HepG2 (cell line): ENCODE data around the gene SOX11. TPM values are rescaled to one million over a fixed set of nuclear protein-coding genes. Genes with fewer than 3 reads are reported as not detected.

ENCODE experiments used
- ATAC-seq: fragments of 200-7000 bp; cut with Tn5 transposase; 3 replicates; pipeline ENCODE4 v1.9.1; 2020; ENCODE audit warnings: mild to moderate bottlenecking, moderate library complexity
- BruUV-seq: library from RNA; stranded (reverse); fragments of 400-500 nt; replicated peaks from 2 replicates; lab custom pipeline; 2021; lab: Mats Ljungman, UMichigan
- CTCF ChIA-PET: fragments of 300-600 bp; formaldehyde crosslinking; extraction: SDS; loops from one replicate; lab custom pipeline; 2021; ENCODE audit warnings: low total read pairs, inconsistent platforms, low intra/inter-chr PET ratio; lab: Yijun Ruan, JAX
- POLR2A ChIA-PET: fragments of 350-600 bp; sonication (Branson Sonifier 250); formaldehyde crosslinking; loops from one replicate; lab custom pipeline; 2020; ENCODE audit warnings: antibody characterized with exemption, inconsistent platforms; lab: Yijun Ruan, JAX
- DNase-seq: peaks from one replicate; pipeline ENCODE4 v3.0.0-alpha.2; 2015; ENCODE audit warnings: low spot score
- FAIRE-seq: peaks from 3 replicates; lab custom pipeline; 2011; peaks lifted over from hg19 to GRCh38; lab: Jason Lieb, UNC
- H2AFZ ChIP-seq: one replicate; pipeline ENCODE4 v1.6.1; 2011; ENCODE audit warnings: low read length, inconsistent platforms
- H3K27ac ChIP-seq: fragments of 300-600 bp; 3 replicates; pipeline ENCODE4 v1.8.0; 2011; ENCODE audit warnings: mixed run types, mild to moderate bottlenecking, mixed read lengths, low read length, inconsistent platforms; ENCODE audit not compliant: insufficient read depth; ENCODE audit errors: extremely low read length
- H3K27me3 ChIP-seq, 2 experiments: fragments of 200-600 bp in 1 of 2; 2 replicates in 1 of 2; 3 replicates in 1 of 2; pipeline versions ENCODE4 v1.6.0 to v1.8.0; 2011; ENCODE audit warnings: low read length in 2 of 2, mild to moderate bottlenecking in 2 of 2, moderate library complexity in 2 of 2, inconsistent platforms in 1 of 2; ENCODE audit not compliant: insufficient read depth in 2 of 2, control insufficient read depth in 1 of 2
- H3K36me3 ChIP-seq, 2 experiments: fragments of 200-600 bp in 1 of 2; replicated peaks in 1 of 2; 2 replicates in 1 of 2; 3 replicates in 1 of 2; pipeline versions ENCODE4 v1.5.1 to v1.8.0; 2011; ENCODE audit warnings: low read length in 2 of 2, inconsistent platforms in 1 of 2; ENCODE audit not compliant: insufficient read depth in 2 of 2, control insufficient read depth in 1 of 2
- H3K4me1 ChIP-seq: 2 replicates; pipeline ENCODE4 v1.5.1; 2012; ENCODE audit warnings: low read length, inconsistent platforms; ENCODE audit not compliant: insufficient read depth
- H3K4me2 ChIP-seq: 2 replicates; pipeline ENCODE4 v1.6.0; 2011; ENCODE audit warnings: low read depth, low read length, inconsistent platforms
- H3K4me3 ChIP-seq, 3 experiments: fragments of 200-600 bp in 1 of 3; sonication (generic), shearing (Covaris generic) in 1 of 3; replicated peaks in 1 of 3; 2 replicates each; pipeline ENCODE4 v1.5.1; 2011 to 2016; ENCODE audit warnings: low read length in 3 of 3, inconsistent platforms in 2 of 3, low read depth in 2 of 3, mild to moderate bottlenecking in 2 of 3, control low read depth in 1 of 3, mixed read lengths in 1 of 3; ENCODE audit not compliant: insufficient read depth in 1 of 3
- H3K79me2 ChIP-seq: one replicate; pipeline ENCODE4 v1.6.1; 2011; ENCODE audit warnings: low read length, inconsistent platforms; ENCODE audit not compliant: insufficient read depth
- H3K9ac ChIP-seq: 2 replicates; pipeline ENCODE4 v1.6.0; 2011; ENCODE audit warnings: mild to moderate bottlenecking, low read depth, low read length, inconsistent platforms; ENCODE audit not compliant: insufficient read depth
- H3K9me3 ChIP-seq: 2 replicates; pipeline ENCODE4 v1.5.1; 2012; ENCODE audit warnings: mild to moderate bottlenecking, low read length
- H4K20me1 ChIP-seq: 2 replicates; pipeline ENCODE4 v1.6.0; 2011; ENCODE audit warnings: inconsistent platforms, mild to moderate bottlenecking, low read length, moderate library complexity; ENCODE audit not compliant: insufficient read depth
- HOXA5 ChIP-seq: sonication (generic); formaldehyde crosslinking; IDR thresholded peaks from 2 replicates; pipeline ENCODE4 v1.4.0; 2020; ENCODE audit warnings: missing genetic modification reagents
- KDM3A ChIP-seq: IDR thresholded peaks from 2 replicates; pipeline ENCODE4 v1.6.1; 2018; ENCODE audit warnings: low read depth, missing compliant biosample characterization
- ZC3H13 ChIP-seq: sonication (generic); formaldehyde crosslinking; IDR thresholded peaks from 2 replicates; pipeline ENCODE4 v1.8.1; 2023; ENCODE audit warnings: mild to moderate bottlenecking, missing genetic modification reagents, moderate library complexity
- ZNF121 ChIP-seq: sonication (generic); formaldehyde crosslinking; IDR thresholded peaks from 2 replicates; pipeline ENCODE4 v1.5.0; 2020; ENCODE audit warnings: mild to moderate bottlenecking, missing genetic modification reagents
- ZNF205 ChIP-seq: IDR thresholded peaks from 2 replicates; pipeline ENCODE4 v1.6.1; 2018; ENCODE audit warnings: missing biosample characterization, missing genetic modification reagents
- ZNF530 ChIP-seq: sonication (generic); formaldehyde crosslinking; IDR thresholded peaks from 2 replicates; pipeline ENCODE4 v1.5.0; 2020; ENCODE audit warnings: low read depth, mild to moderate bottlenecking, missing genetic modification reagents
- ZNF557 ChIP-seq: sonication (generic); formaldehyde crosslinking; IDR thresholded peaks from 2 replicates; pipeline ENCODE4 v1.4.0; 2020; ENCODE audit warnings: missing genetic modification reagents
- ZNF616 ChIP-seq: sonication (generic); formaldehyde crosslinking; IDR thresholded peaks from 2 replicates; pipeline ENCODE4 v1.5.0; 2020; ENCODE audit warnings: low read depth, mild to moderate bottlenecking, missing genetic modification reagents
- ZNF83 ChIP-seq: sonication (generic); formaldehyde crosslinking; IDR thresholded peaks from 2 replicates; pipeline ENCODE4 v1.4.0; 2020; ENCODE audit warnings: missing genetic modification reagents, mild to moderate bottlenecking, borderline replicate concordance
- ZNF878 ChIP-seq: sonication (generic); formaldehyde crosslinking; IDR thresholded peaks from 2 replicates; pipeline ENCODE4 v1.8.1; 2023; ENCODE audit warnings: mild to moderate bottlenecking, missing genetic modification reagents, moderate library complexity
- WGBS: methylation state at CpG from one replicate; pipeline ENCODE4 v1.1.6; 2017; ENCODE audit warnings: low lambda C conversion rate; 5-methylcytosine and 5-hydroxymethylcytosine counted together
- in situ Hi-C: cut with HindIII; loops from 2 replicates; pipeline ENCODE4 v1.10.0; 2017; ENCODE audit warnings: low pct_unique_long_range_greater_than_20kb; ENCODE audit not compliant: extremely low pct_ligation_motif_present
- intact Hi-C: fragments of 100-400 bp; cut with micrococcal nuclease; formaldehyde crosslinking; loops from one replicate; pipeline ENCODE4 v1.10.0; 2022; ENCODE audit not compliant: unreplicated experiment
- polyA plus RNA-seq, 8 experiments: library from polyadenylated mRNA; depleted of rRNA in 3 of 8; stranded (reverse) in 7 of 8; unstranded in 1 of 8; fragments of >200 nt; fragmentation: Illumina TruSeq in 4 of 8; extraction: Trizol in 4 of 8; gene quantifications; 2 replicates each; pipeline versions ENCODE4 v1.2.1 to v1.2.3, GENCODE V29; 2011 to 2016; ENCODE audit warnings: low read depth in 4 of 8, missing spikeins in 1 of 8, mixed read lengths in 1 of 8; ENCODE audit not compliant: insufficient read depth in 1 of 8
- total RNA-seq, 5 experiments: library from RNA; depleted of rRNA; stranded (reverse); fragments of >200 nt; fragmentation: Illumina TruSeq; extraction: Trizol; gene quantifications; 2 replicates each; pipeline ENCODE4 v1.2.3, GENCODE V29; 2016; ENCODE audit warnings: low read depth in 1 of 5
- TF ChIP-seq, protein P1 (sequence below): sonication (generic); formaldehyde crosslinking; IDR thresholded peaks from 2 replicates; pipeline ENCODE4 v1.8.1; 2023; ENCODE audit warnings: missing genetic modification reagents, mild to moderate bottlenecking, borderline replicate concordance

Gene SOX11
- total and polyA plus RNA-seq, 2 of the 13 experiments (the other 11 are each of a cell fraction or from before 2014, with no cell fraction given), result not detected

DNA sequence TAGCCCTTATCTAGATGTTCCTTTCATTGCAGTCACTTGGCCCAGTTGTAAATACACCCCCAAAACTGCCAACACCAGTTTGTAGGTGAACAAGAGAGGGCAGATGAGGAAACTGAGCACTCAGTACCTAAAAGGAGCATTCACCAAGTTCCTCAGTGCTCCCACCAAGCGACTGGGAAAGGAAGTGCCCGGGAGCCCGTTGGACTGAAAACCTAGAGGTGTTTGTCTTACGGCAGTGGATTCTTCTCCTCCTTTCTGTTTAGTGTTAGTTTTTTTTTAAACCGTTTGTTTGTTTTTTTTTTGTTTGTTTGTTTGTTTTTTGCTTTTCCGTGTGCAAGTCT, 43.3 kb downstream of the SOX11 start:
- Histone ChIP-seq H3K4me3 (no peak overlapping the region), H3K4me1 (no peaks in the 10 kb centered on the region), H3K9ac (no peak overlapping the region), H2AFZ (no peak overlapping the region), H3K79me2 (no peaks in the 10 kb centered on the region), H3K27ac (no peak overlapping the region), H3K4me2 (no peak overlapping the region), H3K36me3 (no peaks in the 10 kb centered on the region), H3K27me3 (0 out of 5 replicates have a peak, but pooled peaks cover 0 to under 1% of the 10 kb centered on the region in 2 experiments), H4K20me1 (no peaks in the 10 kb centered on the region), H3K9me3 (no peaks in the 10 kb centered on the region)
- ATAC-seq (peak; percentile 50), FAIRE-seq (no peak), DNase-seq (no peak)
- BruUV-seq, result no TSS peak
- intact Hi-C loops, result no loop called here
- TF ChIP-seq ZNF557 (CRISPR knock-in tag) (no peak), ZNF205 (CRISPR knock-in tag) (peak; percentile 97)
- 16% methylated on average over 6 of the region's 6 CpGs for WGBS
- CTCF ChIA-PET, result no interaction called here
- in situ Hi-C loops, result no loop called here
- POLR2A ChIA-PET, result no interaction called here

DNA sequence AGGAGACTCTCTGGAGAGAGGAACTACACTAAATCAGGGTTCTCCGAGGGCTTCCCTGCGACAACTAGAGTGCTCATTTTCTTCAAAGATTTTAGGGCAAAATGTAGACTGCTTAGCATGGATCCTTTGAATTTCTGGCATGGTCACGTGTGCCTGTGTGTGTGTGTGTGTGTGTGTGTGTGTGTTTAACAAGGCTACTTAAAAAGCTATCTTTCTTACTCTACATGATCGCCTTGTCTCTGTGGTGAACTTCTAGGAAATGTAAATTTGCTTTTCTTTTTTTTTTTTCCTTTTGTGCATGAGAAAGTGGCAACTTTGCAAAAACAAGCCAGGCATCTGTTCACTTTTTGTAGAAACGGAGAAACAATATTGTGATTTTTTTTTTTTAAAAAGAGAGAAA, 43.9 kb downstream of the SOX11 start:
- no peak for ATAC-seq
- no peaks in the 10 kb centered on the region for H3K36me3 ChIP-seq
- H3K79me2 ChIP-seq, result no peaks in the 10 kb centered on the region
- no peaks in the 10 kb centered on the region for H4K20me1 ChIP-seq
- no peaks in the 10 kb centered on the region for H3K4me1 ChIP-seq
- H3K27ac ChIP-seq, result no peak overlapping the region
- H3K9me3 ChIP-seq, result no peaks in the 10 kb centered on the region
- DNase-seq, result no peak
- no TSS peak for BruUV-seq
- no peak overlapping the region for H3K4me2 ChIP-seq
- intact Hi-C loops, result no loop called here
- TF ChIP-seq KDM3A (CRISPR knock-in tag) (no peak), HOXA5 (CRISPR knock-in tag) (no peak), ZNF878 (CRISPR knock-in tag) (no peak), ZNF530 (no peak), ZC3H13 (CRISPR knock-in tag) (no peak), ZNF83 (no peak), ZNF616 (CRISPR knock-in tag) (no peak), ZNF121 (no peak)
- TF ChIP-seq, protein P1, sequence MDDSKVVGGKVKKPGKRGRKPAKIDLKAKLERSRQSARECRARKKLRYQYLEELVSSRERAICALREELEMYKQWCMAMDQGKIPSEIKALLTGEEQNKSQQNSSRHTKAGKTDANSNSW (CRISPR knock-in tag), result no peak
- H3K4me3 ChIP-seq, result no peak overlapping the region
- H3K9ac ChIP-seq, result no peak overlapping the region
- ChIA-PET CTCF (no interaction called here), POLR2A (no interaction called here)
- H2AFZ ChIP-seq, result no peak overlapping the region
- WGBS, result 45% methylated on average over 5 of the region's 5 CpGs
- no peak for FAIRE-seq
- in situ Hi-C loops, result no loop called here
- H3K27me3 ChIP-seq, result 0 out of 5 replicates have a peak, but pooled peaks cover 0 to 5% of the 10 kb centered on the region in 2 experiments
